ENCODE measurements around the gene APPBP2. TPM values are rescaled to one million over a fixed set of nuclear protein-coding genes. Genes with fewer than 3 reads are reported as not detected.

Gene APPBP2
- total RNA-seq, 1 donor from 2014 or later = 48.0 TPM

DNA sequence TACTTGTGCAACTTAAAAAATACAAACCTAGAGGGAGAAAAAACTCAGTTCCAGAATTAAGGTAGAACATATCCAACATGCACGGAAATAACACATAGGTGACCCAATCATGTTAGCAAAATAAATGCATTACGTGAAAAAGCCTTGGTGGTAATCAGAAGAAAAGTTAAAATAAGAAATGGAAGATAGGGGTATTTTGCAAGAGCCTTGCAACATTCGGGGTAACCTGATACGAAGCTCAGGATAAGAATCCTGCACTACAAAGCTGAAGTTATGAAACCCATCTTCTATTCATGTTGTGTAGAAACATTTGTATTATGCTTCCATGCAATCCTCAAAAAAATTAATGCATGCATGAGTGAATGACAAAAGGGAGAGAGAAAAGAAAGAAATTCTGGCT is 70.7 kb downstream of the APPBP2 start:
- Histone ChIP-seq H3K27ac (no peak overlapping the region), H3F3A (ENCODE audit: low read depth) (no peaks in the 10 kb centered on the region), H3K4me1 (no peaks in the 10 kb centered on the region), H3K9ac (no peak overlapping the region), H3K36me3 (peaks cover 21% of the 10 kb centered on the region), H3K4me2 (no peak overlapping the region), H3K79me2 (ENCODE audit: low read depth) (no peaks in the 10 kb centered on the region), H2AFZ (replicated peaks) (no peak overlapping the region), H3K4me3 (no peak overlapping the region), H3K9me3 (ENCODE audit: low read depth) (no peaks in the 10 kb centered on the region), H4K20me1 (ENCODE audit: low read depth) (no peaks in the 10 kb centered on the region), H3K27me3 (no peaks in the 10 kb centered on the region)
- H3K27me3 Mint-ChIP-seq (ENCODE audit: insufficient read depth, low read depth) = no peaks in the 10 kb centered on the region
- TF ChIP-seq EZH2 (IDR thresholded peaks at IDR 0.05) (no peak), EZH2phosphoT487 (IDR thresholded peaks at IDR 0.05) (no peak)
- TF ChIP-seq, protein P1, sequence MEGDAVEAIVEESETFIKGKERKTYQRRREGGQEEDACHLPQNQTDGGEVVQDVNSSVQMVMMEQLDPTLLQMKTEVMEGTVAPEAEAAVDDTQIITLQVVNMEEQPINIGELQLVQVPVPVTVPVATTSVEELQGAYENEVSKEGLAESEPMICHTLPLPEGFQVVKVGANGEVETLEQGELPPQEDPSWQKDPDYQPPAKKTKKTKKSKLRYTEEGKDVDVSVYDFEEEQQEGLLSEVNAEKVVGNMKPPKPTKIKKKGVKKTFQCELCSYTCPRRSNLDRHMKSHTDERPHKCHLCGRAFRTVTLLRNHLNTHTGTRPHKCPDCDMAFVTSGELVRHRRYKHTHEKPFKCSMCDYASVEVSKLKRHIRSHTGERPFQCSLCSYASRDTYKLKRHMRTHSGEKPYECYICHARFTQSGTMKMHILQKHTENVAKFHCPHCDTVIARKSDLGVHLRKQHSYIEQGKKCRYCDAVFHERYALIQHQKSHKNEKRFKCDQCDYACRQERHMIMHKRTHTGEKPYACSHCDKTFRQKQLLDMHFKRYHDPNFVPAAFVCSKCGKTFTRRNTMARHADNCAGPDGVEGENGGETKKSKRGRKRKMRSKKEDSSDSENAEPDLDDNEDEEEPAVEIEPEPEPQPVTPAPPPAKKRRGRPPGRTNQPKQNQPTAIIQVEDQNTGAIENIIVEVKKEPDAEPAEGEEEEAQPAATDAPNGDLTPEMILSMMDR (IDR thresholded peaks at IDR 0.05) = no peak
- H3K9me3 Mint-ChIP-seq = peaks cover 7% of the 10 kb centered on the region
- no peak for DNase-seq (ENCODE audit: low spot score)
- no peak overlapping the region for H3K27ac Mint-ChIP-seq
- no peak overlapping the region for H3K4me3 Mint-ChIP-seq
- H3K36me3 Mint-ChIP-seq = peaks cover 37% of the 10 kb centered on the region
- no peaks in the 10 kb centered on the region for H3K4me1 Mint-ChIP-seq

DNA sequence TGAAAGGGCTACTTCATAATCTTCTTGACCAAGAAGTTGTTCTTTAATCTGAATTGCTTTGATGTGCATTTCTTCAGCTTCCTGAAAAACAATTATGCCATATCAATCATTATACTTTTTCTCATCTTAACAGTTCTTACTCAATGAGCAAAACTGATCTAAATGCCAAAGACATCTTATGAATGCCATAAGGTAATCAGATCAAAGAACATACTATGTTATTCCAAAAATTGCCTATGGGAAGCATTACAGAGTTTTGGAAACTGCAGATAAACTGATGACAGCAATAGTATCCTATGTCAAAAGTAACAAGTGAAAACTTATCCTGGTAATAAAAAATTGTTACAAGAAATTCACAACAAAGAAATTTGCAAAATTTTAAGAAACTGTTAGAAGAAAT is 74.1 kb downstream of the APPBP2 start:
- Mint-ChIP-seq H3K36me3 (peaks cover 29% of the 10 kb centered on the region), H3K27me3 (ENCODE audit: insufficient read depth, low read depth) (no peaks in the 10 kb centered on the region), H3K4me3 (no peak overlapping the region), H3K4me1 (no peaks in the 10 kb centered on the region), H3K27ac (no peak overlapping the region), H3K9me3 (peaks cover 2% of the 10 kb centered on the region)
- no peaks in the 10 kb centered on the region for H3F3A ChIP-seq (ENCODE audit: low read depth)
- H3K4me2 ChIP-seq = no peak overlapping the region
- no peak for DNase-seq (ENCODE audit: low spot score)
- H4K20me1 ChIP-seq (ENCODE audit: low read depth) = no peaks in the 10 kb centered on the region
- TF ChIP-seq, protein P1 (IDR thresholded peaks at IDR 0.05) = no peak
- TF ChIP-seq EZH2 (IDR thresholded peaks at IDR 0.05) = no peak
- H3K9ac ChIP-seq = no peak overlapping the region
- peaks cover 31% of the 10 kb centered on the region for H3K36me3 ChIP-seq
- no peak overlapping the region for H3K4me3 ChIP-seq
- H3K27me3 ChIP-seq = no peaks in the 10 kb centered on the region
- H3K4me1 ChIP-seq = no peaks in the 10 kb centered on the region
- H3K27ac ChIP-seq = no peak overlapping the region
- no peak overlapping the region for H2AFZ ChIP-seq (replicated peaks)
- H3K79me2 ChIP-seq (ENCODE audit: low read depth) = no peaks in the 10 kb centered on the region
- no peaks in the 10 kb centered on the region for H3K9me3 ChIP-seq (ENCODE audit: low read depth)

DNA sequence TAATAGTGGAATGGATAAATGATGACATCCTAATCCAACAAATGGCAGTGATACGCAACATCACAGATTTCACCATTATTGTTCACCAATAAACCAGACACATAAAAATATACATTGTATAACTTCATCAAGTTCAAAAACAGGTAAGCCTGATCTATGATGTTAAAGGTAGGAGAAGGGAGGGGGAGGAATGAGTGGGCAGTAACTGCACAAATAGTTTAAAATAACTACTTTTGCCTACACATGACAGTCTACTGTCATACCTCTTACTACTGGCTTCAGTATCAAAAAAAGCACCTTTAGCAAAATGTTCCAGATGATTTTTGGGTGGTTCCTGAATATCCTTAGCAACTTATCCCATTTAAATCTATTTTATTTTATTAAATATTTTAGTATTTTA is 75.0 kb downstream of the APPBP2 start:
- TF ChIP-seq EZH2 (IDR thresholded peaks at IDR 0.05) (no peak), EZH2phosphoT487 (IDR thresholded peaks at IDR 0.05) (no peak)
- TF ChIP-seq, protein P1 (IDR thresholded peaks at IDR 0.05) = no peak
- Mint-ChIP-seq H3K36me3 (peaks cover 26% of the 10 kb centered on the region), H3K27me3 (ENCODE audit: insufficient read depth, low read depth) (no peaks in the 10 kb centered on the region), H3K27ac (no peak overlapping the region), H3K4me1 (no peaks in the 10 kb centered on the region), H3K4me3 (no peak overlapping the region), H3K9me3 (no peaks in the 10 kb centered on the region)
- Histone ChIP-seq H3K9me3 (ENCODE audit: low read depth) (no peaks in the 10 kb centered on the region), H3K4me3 (no peak overlapping the region), H3K4me2 (no peak overlapping the region), H3K27ac (no peak overlapping the region), H3K36me3 (peaks cover 36% of the 10 kb centered on the region), H4K20me1 (ENCODE audit: low read depth) (no peaks in the 10 kb centered on the region), H2AFZ (replicated peaks) (no peak overlapping the region), H3K4me1 (no peaks in the 10 kb centered on the region), H3F3A (ENCODE audit: low read depth) (no peaks in the 10 kb centered on the region), H3K79me2 (ENCODE audit: low read depth) (no peaks in the 10 kb centered on the region), H3K27me3 (no peaks in the 10 kb centered on the region), H3K9ac (no peak overlapping the region)
- no peak for DNase-seq (ENCODE audit: low spot score)

Data from neural progenitor cell (in vitro differentiated cells).